ENCODE results near the gene C16orf92. TPM values are rescaled to one million over a fixed set of nuclear protein-coding genes. Genes with fewer than 3 reads are reported as not detected.

The C16orf92 gene
- total RNA-seq, 1 experiment from 2014 or later, result not detected

DNA sequence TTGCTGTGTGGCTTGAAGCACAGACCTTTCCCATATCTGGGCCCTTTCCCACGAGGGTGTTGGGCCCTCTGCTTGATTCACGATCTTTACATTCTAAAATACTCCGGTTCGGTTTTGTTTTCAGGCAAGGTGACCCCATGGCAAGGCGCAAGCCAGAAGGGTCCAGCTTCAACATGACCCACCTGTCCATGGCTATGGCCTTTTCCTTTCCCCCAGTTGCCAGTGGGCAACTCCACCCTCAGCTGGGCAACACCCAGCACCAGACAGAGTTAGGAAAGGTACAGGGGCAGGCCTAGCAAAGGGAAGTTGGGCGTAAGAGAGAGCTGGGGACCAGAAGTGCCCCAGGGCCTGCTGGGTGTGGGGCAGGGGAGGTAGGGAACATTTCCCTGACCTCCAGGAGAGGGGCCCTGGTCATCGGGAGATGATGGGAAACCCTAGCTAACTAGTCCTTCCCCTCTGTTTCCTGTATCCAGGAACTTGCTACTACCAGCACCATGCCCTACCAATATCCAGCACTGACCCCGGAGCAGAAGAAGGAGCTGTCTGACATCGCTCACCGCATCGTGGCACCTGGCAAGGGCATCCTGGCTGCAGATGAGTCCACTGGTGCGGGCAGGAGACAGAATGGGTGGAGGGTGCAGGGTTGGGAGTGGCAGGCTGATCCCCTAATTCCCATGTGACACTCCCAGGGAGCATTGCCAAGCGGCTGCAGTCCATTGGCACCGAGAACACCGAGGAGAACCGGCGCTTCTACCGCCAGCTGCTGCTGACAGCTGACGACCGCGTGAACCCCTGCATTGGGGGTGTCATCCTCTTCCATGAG is 44.0 kb downstream of the C16orf92 start:
- ChIA-PET CTCF (no interaction called here), POLR2A (ENCODE audit: low non-redundant PET) (interaction anchor here (0.5 to 0.6 kb wide), 2 partner anchors 21 to 414 kb away, joined by 19 to 20 read pairs; no protein-coding TSS in a partner anchor)
- H3K27me3 ChIP-seq (replicated peaks; ENCODE audit: insufficient read depth, low read depth, low read length, poor library complexity), result no peaks in the 10 kb centered on the region
- TF ChIP-seq, protein P1, sequence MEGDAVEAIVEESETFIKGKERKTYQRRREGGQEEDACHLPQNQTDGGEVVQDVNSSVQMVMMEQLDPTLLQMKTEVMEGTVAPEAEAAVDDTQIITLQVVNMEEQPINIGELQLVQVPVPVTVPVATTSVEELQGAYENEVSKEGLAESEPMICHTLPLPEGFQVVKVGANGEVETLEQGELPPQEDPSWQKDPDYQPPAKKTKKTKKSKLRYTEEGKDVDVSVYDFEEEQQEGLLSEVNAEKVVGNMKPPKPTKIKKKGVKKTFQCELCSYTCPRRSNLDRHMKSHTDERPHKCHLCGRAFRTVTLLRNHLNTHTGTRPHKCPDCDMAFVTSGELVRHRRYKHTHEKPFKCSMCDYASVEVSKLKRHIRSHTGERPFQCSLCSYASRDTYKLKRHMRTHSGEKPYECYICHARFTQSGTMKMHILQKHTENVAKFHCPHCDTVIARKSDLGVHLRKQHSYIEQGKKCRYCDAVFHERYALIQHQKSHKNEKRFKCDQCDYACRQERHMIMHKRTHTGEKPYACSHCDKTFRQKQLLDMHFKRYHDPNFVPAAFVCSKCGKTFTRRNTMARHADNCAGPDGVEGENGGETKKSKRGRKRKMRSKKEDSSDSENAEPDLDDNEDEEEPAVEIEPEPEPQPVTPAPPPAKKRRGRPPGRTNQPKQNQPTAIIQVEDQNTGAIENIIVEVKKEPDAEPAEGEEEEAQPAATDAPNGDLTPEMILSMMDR (conservative IDR thresholded peaks at IDR 0.05; ENCODE audit: low read depth, low read length), result no peak
- no peak for TF ChIP-seq EZH2 (IDR thresholded peaks at IDR 0.05; ENCODE audit: borderline replicate concordance, low read depth, low read length, poor library complexity, severe bottlenecking)
- DNase-seq (ENCODE audit: low spot score), result no peak
- peak overlapping the region; percentile 97 for H3K27ac ChIP-seq (ENCODE audit: low read depth, low read length, poor library complexity, severe bottlenecking)
- no TSS peak for BruUV-seq (replicated peaks)
- H3K9me3 ChIP-seq (ENCODE audit: low read depth, low read length, poor library complexity, severe bottlenecking), result no peaks in the 10 kb centered on the region
- peak overlapping the region; percentile 85 for H3K4me3 ChIP-seq (ENCODE audit: low read depth, low read length, poor library complexity, severe bottlenecking)
- H3K4me1 ChIP-seq (ENCODE audit: insufficient read depth, low read length, poor library complexity, severe bottlenecking), result peaks cover 38% of the 10 kb centered on the region
- intact Hi-C loops (cut with micrococcal nuclease; ENCODE audit: unreplicated experiment), result loop anchor here (10.0 kb wide), 1 partner anchor 628 kb away; the partner anchor contains the start of gene SRCAP
- peaks cover 57% of the 10 kb centered on the region for H3K36me3 ChIP-seq (ENCODE audit: insufficient read depth, low read length, poor library complexity, severe bottlenecking)

DNA sequence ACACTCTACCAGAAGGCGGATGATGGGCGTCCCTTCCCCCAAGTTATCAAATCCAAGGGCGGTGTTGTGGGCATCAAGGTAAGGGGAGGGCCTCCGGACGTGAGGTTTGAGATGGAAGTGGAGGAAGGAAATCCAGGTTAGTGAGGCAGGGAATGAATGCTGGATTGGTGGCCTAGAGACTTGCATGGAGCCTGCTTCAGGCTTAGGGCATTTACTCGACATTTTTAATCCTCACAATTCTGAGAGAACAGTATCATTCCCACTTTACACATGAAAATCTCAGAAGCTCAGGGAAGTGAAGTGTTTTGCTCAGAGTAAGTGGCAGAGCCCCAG is 44.6 kb downstream of the C16orf92 start:
- Histone ChIP-seq H3K9me3 (ENCODE audit: low read depth, low read length, poor library complexity, severe bottlenecking) (no peaks in the 10 kb centered on the region), H3K27me3 (replicated peaks; ENCODE audit: insufficient read depth, low read depth, low read length, poor library complexity) (no peaks in the 10 kb centered on the region), H3K36me3 (ENCODE audit: insufficient read depth, low read length, poor library complexity, severe bottlenecking) (peaks cover 63% of the 10 kb centered on the region), H3K27ac (ENCODE audit: low read depth, low read length, poor library complexity, severe bottlenecking) (peak overlapping the region; percentile 97), H3K4me3 (ENCODE audit: low read depth, low read length, poor library complexity, severe bottlenecking) (peak overlapping the region; percentile 85), H3K4me1 (ENCODE audit: insufficient read depth, low read length, poor library complexity, severe bottlenecking) (peaks cover 38% of the 10 kb centered on the region)
- intact Hi-C loops (cut with micrococcal nuclease; ENCODE audit: unreplicated experiment), result loop anchor here (10.0 kb wide), 1 partner anchor 627 kb away; the partner anchor contains the start of gene SRCAP
- POLR2A ChIA-PET (ENCODE audit: low non-redundant PET), result interaction anchor here (0.5 kb wide), 1 partner anchor 20 kb away, joined by 19 read pairs; no protein-coding TSS in a partner anchor
- CTCF ChIA-PET, result no interaction called here
- BruUV-seq (replicated peaks), result no TSS peak
- TF ChIP-seq, protein P1 (conservative IDR thresholded peaks at IDR 0.05; ENCODE audit: low read depth, low read length), result no peak
- TF ChIP-seq EZH2 (IDR thresholded peaks at IDR 0.05; ENCODE audit: borderline replicate concordance, low read depth, low read length, poor library complexity, severe bottlenecking), result no peak
- DNase-seq (ENCODE audit: low spot score), result no peak

DNA sequence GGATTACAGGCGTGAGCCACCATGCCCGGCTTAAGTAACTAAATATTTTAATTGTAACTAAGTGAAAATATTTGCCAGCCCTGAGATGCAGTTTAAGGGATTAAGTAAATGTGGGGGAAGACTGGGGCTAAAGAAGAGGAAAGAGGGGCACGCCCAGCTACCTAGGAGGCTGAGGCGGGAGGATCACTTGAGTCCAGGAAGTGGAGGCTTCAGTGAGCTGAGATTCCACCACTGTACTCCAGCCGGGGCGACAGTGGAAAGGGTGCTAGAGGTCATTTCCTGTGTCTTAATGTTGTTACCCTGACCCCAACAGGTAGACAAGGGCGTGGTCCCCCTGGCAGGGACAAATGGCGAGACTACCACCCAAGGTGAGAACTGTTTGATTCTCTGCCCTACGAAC is 45.3 kb downstream of the C16orf92 start:
- Histone ChIP-seq H3K4me3 (ENCODE audit: low read depth, low read length, poor library complexity, severe bottlenecking) (no peak overlapping the region), H3K9me3 (ENCODE audit: low read depth, low read length, poor library complexity, severe bottlenecking) (no peaks in the 10 kb centered on the region), H3K27me3 (replicated peaks; ENCODE audit: insufficient read depth, low read depth, low read length, poor library complexity) (no peaks in the 10 kb centered on the region), H3K27ac (ENCODE audit: low read depth, low read length, poor library complexity, severe bottlenecking) (peak overlapping the region; percentile 6), H3K36me3 (ENCODE audit: insufficient read depth, low read length, poor library complexity, severe bottlenecking) (peaks cover 65% of the 10 kb centered on the region), H3K4me1 (ENCODE audit: insufficient read depth, low read length, poor library complexity, severe bottlenecking) (peaks cover 38% of the 10 kb centered on the region)
- intact Hi-C loops (cut with micrococcal nuclease; ENCODE audit: unreplicated experiment), result loop anchor here (10.0 kb wide), 1 partner anchor 626 kb away; the partner anchor contains the start of gene SRCAP
- DNase-seq (ENCODE audit: low spot score), result no peak
- POLR2A ChIA-PET (ENCODE audit: low non-redundant PET), result no interaction called here
- CTCF ChIA-PET, result no interaction called here
- no TSS peak for BruUV-seq (replicated peaks)
- no peak for TF ChIP-seq EZH2 (IDR thresholded peaks at IDR 0.05; ENCODE audit: borderline replicate concordance, low read depth, low read length, poor library complexity, severe bottlenecking)
- TF ChIP-seq, protein P1 (conservative IDR thresholded peaks at IDR 0.05; ENCODE audit: low read depth, low read length), result no peak

Measured in A673 (cell line).